Retina (tissue), 1 donor: ENCODE results near the gene LGR5.

Source experiments
- DNase-seq: peaks from one replicate; pipeline ENCODE4 v3.0.0-alpha.2; 2016

Gene LGR5

GRCh38 chr12:71601546-71601945 is 161.9 kb downstream of the LGR5 start:
- no peak for DNase-seq

GRCh38 chr12:71602761-71603577 is 163.4 kb downstream of the LGR5 start:
- no peak for DNase-seq

- no peak for DNase-seq
Measured at GRCh38 chr12:71605039-71605438, 165.4 kb downstream of the LGR5 start.

GRCh38 chr12:71607494-71608330 is 168.1 kb downstream of the LGR5 start:
- no peak for DNase-seq

GRCh38 chr12:71610031-71610795 is 170.6 kb downstream of the LGR5 start:
- DNase-seq: no peak

GRCh38 chr12:71621938-71622337 is 182.3 kb downstream of the LGR5 start:
- DNase-seq: no peak

- no peak for DNase-seq
Measured at GRCh38 chr12:71625476-71625875, 185.9 kb downstream of the LGR5 start.

- DNase-seq: no peak
Measured at GRCh38 chr12:71626098-71626497, 186.5 kb downstream of the LGR5 start.

- no peak for DNase-seq
Measured at GRCh38 chr12:71626768-71627167, 187.2 kb downstream of the LGR5 start.

GRCh38 chr12:71627438-71628002 is 187.9 kb downstream of the LGR5 start:
- no peak for DNase-seq
